Lung (tissue), 12 donors: ENCODE results near the gene PRKCE. TPM values are rescaled to one million over a fixed set of nuclear protein-coding genes. Genes with fewer than 3 reads are reported as not detected.
A peak's percentile ranks its signal among the peaks of the same experiment; 100 is the strongest.

Experiments
- ATAC-seq: fragments of 200-7000 bp; cut with Tn5 transposase; one replicate; pipeline ENCODE4 v1.9.1; 2020; ENCODE audit warnings: moderate number of reproducible peaks; ENCODE audit not compliant: insufficient read depth, low FRiP score
- DNase-seq, 3 donors: peaks; one replicate each; pipeline ENCODE4 v3.0.0-alpha.2; 2013 to 2017
- H3K27ac ChIP-seq, 2 donors: one replicate each; pipeline ENCODE4 v1.5.1; 2013; ENCODE audit warnings: mild to moderate bottlenecking in 2 of 2, moderate library complexity in 2 of 2, control low read depth in 1 of 2, inconsistent platforms in 1 of 2, low read depth in 1 of 2, low read length in 1 of 2
- H3K27me3 ChIP-seq, 3 donors: one replicate each; pipeline ENCODE4 v1.5.1; 2013; ENCODE audit warnings: low read length in 2 of 3; ENCODE audit not compliant: control insufficient read depth in 3 of 3, insufficient read depth in 3 of 3
- H3K36me3 ChIP-seq, 4 donors: one replicate each; pipeline ENCODE4 v1.5.1; 2013; ENCODE audit warnings: low read length in 4 of 4, mild to moderate bottlenecking in 1 of 4, moderate library complexity in 1 of 4; ENCODE audit not compliant: control insufficient read depth in 4 of 4, insufficient read depth in 4 of 4
- H3K4me1 ChIP-seq, 5 donors: one replicate each; pipeline ENCODE4 v1.5.1; 2013; ENCODE audit warnings: low read length in 5 of 5, mild to moderate bottlenecking in 2 of 5, moderate library complexity in 1 of 5; ENCODE audit not compliant: control insufficient read depth in 5 of 5, insufficient read depth in 5 of 5
- H3K4me3 ChIP-seq: one replicate; pipeline ENCODE4 v1.5.1; 2013; ENCODE audit warnings: mild to moderate bottlenecking, control low read depth, moderate library complexity
- H3K9ac ChIP-seq, 2 donors: one replicate each; pipeline ENCODE4 v1.5.1; 2013; ENCODE audit warnings: low read length in 2 of 2, control low read depth in 1 of 2; ENCODE audit not compliant: insufficient read depth in 1 of 2
- H3K9me3 ChIP-seq, 4 donors: one replicate each; pipeline ENCODE4 v1.5.1; 2013; ENCODE audit warnings: low read length in 3 of 4, mild to moderate bottlenecking in 1 of 4, moderate library complexity in 1 of 4; ENCODE audit not compliant: control insufficient read depth in 4 of 4, insufficient read depth in 3 of 4
- WGBS, 2 donors: extraction: QIAGEN DNeasy Blood & Tissue Kit; methylation state at CpG; one replicate each; pipeline ENCODE4 v1.1.7; 2013; 5-methylcytosine and 5-hydroxymethylcytosine counted together
- polyA plus RNA-seq, 2 donors: library from polyadenylated mRNA; stranded (reverse); fragments of 200-250 nt; gene quantifications; one replicate each; pipeline ENCODE4 v1.2.1, GENCODE V29; 2013
- total RNA-seq, 2 donors: library from RNA; depleted of rRNA in 1 of 2; stranded (reverse); fragments of >200 nt in 1 of 2; gene quantifications; one replicate each; pipeline ENCODE4 v1.2.1, GENCODE V29; 2014 to 2021
- TF ChIP-seq, protein P1 (sequence below): IDR thresholded peaks from 2 replicates; pipeline ENCODE4 v1.5.1; 2012; ENCODE audit warnings: mild to moderate bottlenecking; ENCODE audit errors: control extremely low read depth, extremely low read depth
- donor health status: control.
- donor health status: control.
- donor health status: Bipolar disorder and iron deficiency.
- donor health status: healthy.
- donor health status: DM: yes; HTN: yes; CAD: no.

PRKCE gene
- total and polyA plus RNA-seq, 4 donors = 12.5 to 82.2 (median 32.1) TPM

DNA sequence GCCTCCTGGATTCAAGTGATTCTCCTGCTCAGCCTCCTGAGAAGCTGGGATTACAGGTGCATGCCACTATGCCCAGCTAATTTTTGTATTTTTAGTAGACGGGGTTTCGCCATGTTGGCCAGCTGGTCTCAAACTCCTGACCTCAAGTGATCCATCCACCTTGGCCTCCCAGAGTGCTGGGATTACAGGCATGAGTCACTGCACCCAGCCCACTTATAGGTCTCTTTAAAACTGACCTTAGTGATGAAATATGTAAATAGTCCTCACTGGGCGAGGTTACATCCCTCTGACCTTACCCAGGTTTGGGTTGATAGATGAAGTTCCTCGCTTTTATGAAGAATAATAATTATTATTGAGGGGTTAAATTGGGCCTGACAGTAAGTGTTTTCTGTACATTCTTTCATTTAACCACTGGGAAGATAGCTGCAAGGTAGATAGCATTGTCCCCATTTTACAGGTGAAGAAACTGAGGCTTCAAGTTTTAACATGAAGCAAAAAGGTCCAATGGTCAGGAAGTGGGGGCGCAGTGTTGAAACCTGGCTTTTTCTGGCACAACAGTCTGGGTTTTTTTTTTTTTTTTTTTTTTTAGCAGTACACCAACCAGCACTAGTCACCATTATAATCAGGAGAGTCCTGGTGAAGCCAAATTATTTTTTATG lies 471.0 kb downstream of the PRKCE start:
- Histone ChIP-seq H3K9ac (no peak overlapping the region), H3K9me3 (no peaks in the 10 kb centered on the region), H3K4me1 (peaks cover 5 to 14% (median 7%) of the 10 kb centered on the region in 5 donors), H3K4me3 (no peak overlapping the region), H3K27ac (no peak overlapping the region), H3K36me3 (peaks cover 0 to 2% (median 0%) of the 10 kb centered on the region in 4 donors), H3K27me3 (no peaks in the 10 kb centered on the region)
- WGBS, 2 donors = 84 to 89% methylated on average over 5 of the region's 5 CpGs
- TF ChIP-seq, protein P1, sequence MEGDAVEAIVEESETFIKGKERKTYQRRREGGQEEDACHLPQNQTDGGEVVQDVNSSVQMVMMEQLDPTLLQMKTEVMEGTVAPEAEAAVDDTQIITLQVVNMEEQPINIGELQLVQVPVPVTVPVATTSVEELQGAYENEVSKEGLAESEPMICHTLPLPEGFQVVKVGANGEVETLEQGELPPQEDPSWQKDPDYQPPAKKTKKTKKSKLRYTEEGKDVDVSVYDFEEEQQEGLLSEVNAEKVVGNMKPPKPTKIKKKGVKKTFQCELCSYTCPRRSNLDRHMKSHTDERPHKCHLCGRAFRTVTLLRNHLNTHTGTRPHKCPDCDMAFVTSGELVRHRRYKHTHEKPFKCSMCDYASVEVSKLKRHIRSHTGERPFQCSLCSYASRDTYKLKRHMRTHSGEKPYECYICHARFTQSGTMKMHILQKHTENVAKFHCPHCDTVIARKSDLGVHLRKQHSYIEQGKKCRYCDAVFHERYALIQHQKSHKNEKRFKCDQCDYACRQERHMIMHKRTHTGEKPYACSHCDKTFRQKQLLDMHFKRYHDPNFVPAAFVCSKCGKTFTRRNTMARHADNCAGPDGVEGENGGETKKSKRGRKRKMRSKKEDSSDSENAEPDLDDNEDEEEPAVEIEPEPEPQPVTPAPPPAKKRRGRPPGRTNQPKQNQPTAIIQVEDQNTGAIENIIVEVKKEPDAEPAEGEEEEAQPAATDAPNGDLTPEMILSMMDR = no peak
- ATAC-seq (peak; percentile 53), DNase-seq (no peak)

DNA sequence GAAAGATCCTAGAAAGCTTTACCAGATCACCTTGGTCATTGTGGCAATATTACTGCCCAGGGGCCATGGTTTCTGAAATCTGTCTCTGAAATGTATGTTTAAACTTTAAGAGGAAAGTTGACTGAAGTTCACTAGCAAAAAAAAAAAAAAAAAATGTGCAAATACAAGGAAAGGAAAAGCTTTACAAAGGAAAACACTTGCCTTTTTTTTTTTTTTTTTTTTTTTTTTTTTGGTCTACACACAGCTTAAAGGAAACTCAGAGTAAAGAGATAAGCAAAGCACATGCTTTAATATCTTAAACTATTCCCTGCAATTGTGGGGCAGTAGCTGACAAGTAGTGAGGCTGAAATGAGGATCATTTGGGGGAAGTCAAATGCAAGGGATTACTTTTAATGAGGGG lies 471.5 kb downstream of the PRKCE start:
- Histone ChIP-seq H3K27ac (no peak overlapping the region), H3K27me3 (no peaks in the 10 kb centered on the region), H3K4me1 (peaks cover 5 to 14% (median 7%) of the 10 kb centered on the region in 5 donors), H3K9ac (no peak overlapping the region), H3K36me3 (peaks cover 0 to 2% (median 0%) of the 10 kb centered on the region in 4 donors), H3K4me3 (no peak overlapping the region), H3K9me3 (no peaks in the 10 kb centered on the region)
- no peak for ATAC-seq
- TF ChIP-seq, protein P1 = no peak
- peak in 1 of 3 donors; percentile 28 for DNase-seq

DNA sequence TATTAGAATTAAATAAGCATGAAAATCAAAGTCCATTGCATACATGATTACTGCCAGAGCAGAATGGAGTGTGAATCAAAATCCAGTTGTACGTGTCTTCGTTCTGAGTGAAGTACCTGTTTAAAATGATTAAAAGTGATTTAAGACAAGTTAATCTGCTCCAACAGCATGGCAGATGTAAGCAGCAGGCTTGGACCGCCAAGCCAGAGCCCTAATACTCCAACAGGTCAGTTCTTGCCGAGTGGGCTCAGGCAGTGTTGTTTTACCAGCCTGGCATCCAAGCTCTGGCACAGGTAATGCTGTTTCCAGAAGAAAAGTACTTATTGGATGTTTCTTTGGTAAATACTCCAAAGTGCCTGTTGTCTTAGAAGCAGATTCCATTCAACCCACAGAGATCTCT lies 474.3 kb downstream of the PRKCE start:
- ATAC-seq (no peak), DNase-seq (no peak)
- Histone ChIP-seq H3K36me3 (peaks cover 0 to 2% (median 0%) of the 10 kb centered on the region in 4 donors), H3K9me3 (no peaks in the 10 kb centered on the region), H3K27me3 (no peaks in the 10 kb centered on the region), H3K4me1 (peaks cover 0 to 5% (median 0%) of the 10 kb centered on the region in 5 donors), H3K4me3 (no peak overlapping the region), H3K27ac (no peak overlapping the region), H3K9ac (no peak overlapping the region)
- TF ChIP-seq, protein P1 = no peak
- 95 to 96% methylated on average over 4 of the region's 4 CpGs for WGBS, 2 donors

DNA sequence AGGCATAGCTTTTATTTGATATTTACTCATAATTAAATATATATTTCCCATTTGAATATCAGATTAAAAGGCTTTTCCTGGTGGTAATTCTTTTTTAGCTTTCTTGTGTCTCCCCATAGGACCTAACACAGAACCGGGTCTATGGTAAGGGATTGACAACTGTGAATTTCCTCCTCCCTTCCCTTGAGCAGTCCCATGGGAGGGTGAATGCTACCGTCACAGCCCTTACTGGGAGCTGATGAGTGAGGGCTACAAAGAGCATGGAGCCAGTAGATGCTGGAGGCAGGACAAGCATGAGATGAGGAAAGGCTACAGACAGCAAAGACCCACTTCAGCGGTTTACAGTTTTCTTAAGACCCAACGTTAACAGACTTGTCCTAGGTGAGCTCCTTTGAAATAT lies 475.1 kb downstream of the PRKCE start:
- no peak for ATAC-seq
- H3K4me1 ChIP-seq = peaks cover 0 to 4% (median 0%) of the 10 kb centered on the region in 5 donors
- H3K4me3 ChIP-seq = no peak overlapping the region
- DNase-seq = no peak
- H3K27me3 ChIP-seq = no peaks in the 10 kb centered on the region
- H3K27ac ChIP-seq = no peak overlapping the region
- H3K9ac ChIP-seq = no peak overlapping the region
- TF ChIP-seq, protein P1 = no peak
- no peaks in the 10 kb centered on the region for H3K9me3 ChIP-seq
- WGBS, 2 donors = 94 to 98% methylated on average over 4 of the region's 4 CpGs
- no peaks in the 10 kb centered on the region for H3K36me3 ChIP-seq
